PC-9 (cell line): ENCODE results near the gene RNASEH2B.

Experiments used
- EZH2 ChIP-seq: fragments of 200-600 bp; sonication (generic); IDR thresholded peaks from 2 replicates; pipeline ENCODE4 v1.8.0; 2017; ENCODE audit warnings: antibody characterized with exemption, low read depth
- TF ChIP-seq, protein P1 (sequence below): fragments of 200-600 bp; sonication (generic); conservative IDR thresholded peaks from 2 replicates; pipeline ENCODE4 v1.6.1; 2017; ENCODE audit warnings: mixed run types, antibody characterized with exemption, mild to moderate bottlenecking, moderate library complexity

DNA sequence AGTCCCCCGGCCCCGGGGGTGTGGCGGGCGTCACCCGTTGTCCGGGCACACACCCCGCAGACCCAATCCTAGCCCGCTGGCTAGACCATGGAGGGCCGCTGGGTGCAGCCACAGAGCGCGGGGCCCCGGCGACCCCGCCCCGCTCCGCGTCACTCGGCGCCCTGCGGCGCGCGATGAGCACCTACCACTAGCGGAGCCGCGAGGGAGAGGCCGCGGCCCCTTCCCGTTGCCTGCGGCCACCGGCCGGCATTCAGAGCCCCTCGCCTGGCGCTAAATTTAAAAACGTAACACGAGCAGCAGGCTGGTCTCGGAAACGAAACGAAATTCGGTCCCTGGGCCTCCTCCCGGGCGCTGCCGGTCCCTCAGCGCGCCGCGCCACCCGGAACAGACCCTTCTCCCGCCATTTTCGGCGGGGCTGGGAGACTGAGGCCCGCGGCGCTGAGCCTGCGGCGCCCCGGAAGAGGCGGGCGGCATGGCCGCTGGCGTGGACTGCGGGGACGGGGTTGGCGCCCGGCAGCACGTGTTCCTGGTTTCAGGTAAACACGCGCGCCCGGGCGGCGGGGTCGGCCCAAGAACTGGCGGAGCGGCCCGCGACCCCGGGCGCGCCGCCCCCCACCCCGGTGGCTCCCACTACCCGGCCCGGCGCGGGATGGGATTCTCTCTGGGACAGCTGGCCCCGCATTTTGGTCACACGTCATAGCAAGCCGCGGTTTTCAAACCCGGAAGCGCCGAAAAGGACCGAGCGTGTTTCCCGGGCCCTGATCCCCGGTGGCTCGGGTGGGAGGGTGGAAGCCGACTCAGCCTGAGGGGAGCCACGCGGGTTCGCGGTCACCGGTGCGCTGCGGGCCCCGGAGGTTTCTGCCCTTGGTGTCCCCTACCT is at the start of gene RNASEH2B:
- TF ChIP-seq, protein P1, sequence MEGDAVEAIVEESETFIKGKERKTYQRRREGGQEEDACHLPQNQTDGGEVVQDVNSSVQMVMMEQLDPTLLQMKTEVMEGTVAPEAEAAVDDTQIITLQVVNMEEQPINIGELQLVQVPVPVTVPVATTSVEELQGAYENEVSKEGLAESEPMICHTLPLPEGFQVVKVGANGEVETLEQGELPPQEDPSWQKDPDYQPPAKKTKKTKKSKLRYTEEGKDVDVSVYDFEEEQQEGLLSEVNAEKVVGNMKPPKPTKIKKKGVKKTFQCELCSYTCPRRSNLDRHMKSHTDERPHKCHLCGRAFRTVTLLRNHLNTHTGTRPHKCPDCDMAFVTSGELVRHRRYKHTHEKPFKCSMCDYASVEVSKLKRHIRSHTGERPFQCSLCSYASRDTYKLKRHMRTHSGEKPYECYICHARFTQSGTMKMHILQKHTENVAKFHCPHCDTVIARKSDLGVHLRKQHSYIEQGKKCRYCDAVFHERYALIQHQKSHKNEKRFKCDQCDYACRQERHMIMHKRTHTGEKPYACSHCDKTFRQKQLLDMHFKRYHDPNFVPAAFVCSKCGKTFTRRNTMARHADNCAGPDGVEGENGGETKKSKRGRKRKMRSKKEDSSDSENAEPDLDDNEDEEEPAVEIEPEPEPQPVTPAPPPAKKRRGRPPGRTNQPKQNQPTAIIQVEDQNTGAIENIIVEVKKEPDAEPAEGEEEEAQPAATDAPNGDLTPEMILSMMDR = no peak
- TF ChIP-seq EZH2 = no peak
